ENCODE data around the gene TMEM269.
A peak's percentile ranks its signal among the peaks of the same experiment; 100 is the strongest.

GRCh38 chr1:42846257-42847110 lies 61.7 kb downstream of the TMEM269 start, which contains the start of gene ZNF691:
- TF ChIP-seq CTCF (IDR thresholded peaks at IDR 0.05) (peak in 1 of 2 donors; percentile 48), EP300 (IDR thresholded peaks at IDR 0.05) (no peak), POLR2A (IDR thresholded peaks at IDR 0.05) (no peak)
